Measurements from ENCODE around the gene EHD1. TPM values are rescaled to one million over a fixed set of nuclear protein-coding genes. Genes with fewer than 3 reads are reported as not detected.

Gene EHD1
- total RNA-seq, 1 donor from 2014 or later, result 111 TPM

DNA sequence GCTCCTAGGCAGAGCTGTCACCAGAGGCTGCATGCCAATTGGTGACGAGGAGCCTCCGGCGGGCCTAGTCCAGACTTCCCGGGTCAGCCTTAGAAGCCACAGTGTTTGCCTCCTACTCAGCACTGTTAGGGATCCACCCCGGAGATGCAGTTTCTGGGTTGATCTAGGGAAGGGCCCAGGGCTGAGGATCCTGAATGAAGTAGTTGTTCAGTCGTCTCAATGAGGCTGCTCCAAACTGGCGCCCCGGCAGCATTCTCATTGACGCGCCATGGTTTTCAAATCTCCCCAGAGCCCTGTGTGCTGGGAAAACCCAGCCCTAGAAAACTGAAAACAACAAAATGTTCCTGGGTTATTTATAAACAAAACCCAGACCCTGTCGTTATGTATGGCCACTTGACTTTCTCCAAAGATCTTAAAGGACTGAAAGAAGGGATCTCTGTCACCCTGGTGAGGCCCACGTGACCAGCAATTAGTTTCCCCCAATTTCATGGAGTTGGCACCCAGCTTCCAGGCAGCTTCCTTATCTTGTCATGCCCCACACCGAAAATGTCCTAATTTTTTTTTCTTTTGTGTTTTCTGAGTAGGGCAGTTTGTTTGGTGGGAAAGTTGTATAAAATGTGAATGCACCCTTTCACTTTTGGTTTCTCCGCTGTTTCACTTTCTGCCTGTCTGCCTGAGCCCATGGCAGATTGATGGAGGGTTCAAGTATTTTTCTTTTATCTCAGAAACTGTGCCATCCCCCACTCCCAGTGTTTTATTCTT lies 2.0 kb upstream of the EHD1 start:
- no peak overlapping the region for H3K4me3 Mint-ChIP-seq (ENCODE audit: unreplicated experiment)
- peaks cover 30% of the 10 kb centered on the region for H3K4me1 Mint-ChIP-seq (ENCODE audit: low read depth)
- H3K27ac Mint-ChIP-seq (ENCODE audit: unreplicated experiment), result no peak overlapping the region
- no peak for DNase-seq (ENCODE audit: low spot score)
- H3K36me3 Mint-ChIP-seq (ENCODE audit: low read depth), result peaks cover 2% of the 10 kb centered on the region
- TF ChIP-seq, protein P1, sequence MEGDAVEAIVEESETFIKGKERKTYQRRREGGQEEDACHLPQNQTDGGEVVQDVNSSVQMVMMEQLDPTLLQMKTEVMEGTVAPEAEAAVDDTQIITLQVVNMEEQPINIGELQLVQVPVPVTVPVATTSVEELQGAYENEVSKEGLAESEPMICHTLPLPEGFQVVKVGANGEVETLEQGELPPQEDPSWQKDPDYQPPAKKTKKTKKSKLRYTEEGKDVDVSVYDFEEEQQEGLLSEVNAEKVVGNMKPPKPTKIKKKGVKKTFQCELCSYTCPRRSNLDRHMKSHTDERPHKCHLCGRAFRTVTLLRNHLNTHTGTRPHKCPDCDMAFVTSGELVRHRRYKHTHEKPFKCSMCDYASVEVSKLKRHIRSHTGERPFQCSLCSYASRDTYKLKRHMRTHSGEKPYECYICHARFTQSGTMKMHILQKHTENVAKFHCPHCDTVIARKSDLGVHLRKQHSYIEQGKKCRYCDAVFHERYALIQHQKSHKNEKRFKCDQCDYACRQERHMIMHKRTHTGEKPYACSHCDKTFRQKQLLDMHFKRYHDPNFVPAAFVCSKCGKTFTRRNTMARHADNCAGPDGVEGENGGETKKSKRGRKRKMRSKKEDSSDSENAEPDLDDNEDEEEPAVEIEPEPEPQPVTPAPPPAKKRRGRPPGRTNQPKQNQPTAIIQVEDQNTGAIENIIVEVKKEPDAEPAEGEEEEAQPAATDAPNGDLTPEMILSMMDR (IDR thresholded peaks at IDR 0.05), result no peak
- no peaks in the 10 kb centered on the region for H3K9me3 Mint-ChIP-seq (ENCODE audit: low read depth)
- H3K27me3 Mint-ChIP-seq (ENCODE audit: low read depth), result no peaks in the 10 kb centered on the region

DNA sequence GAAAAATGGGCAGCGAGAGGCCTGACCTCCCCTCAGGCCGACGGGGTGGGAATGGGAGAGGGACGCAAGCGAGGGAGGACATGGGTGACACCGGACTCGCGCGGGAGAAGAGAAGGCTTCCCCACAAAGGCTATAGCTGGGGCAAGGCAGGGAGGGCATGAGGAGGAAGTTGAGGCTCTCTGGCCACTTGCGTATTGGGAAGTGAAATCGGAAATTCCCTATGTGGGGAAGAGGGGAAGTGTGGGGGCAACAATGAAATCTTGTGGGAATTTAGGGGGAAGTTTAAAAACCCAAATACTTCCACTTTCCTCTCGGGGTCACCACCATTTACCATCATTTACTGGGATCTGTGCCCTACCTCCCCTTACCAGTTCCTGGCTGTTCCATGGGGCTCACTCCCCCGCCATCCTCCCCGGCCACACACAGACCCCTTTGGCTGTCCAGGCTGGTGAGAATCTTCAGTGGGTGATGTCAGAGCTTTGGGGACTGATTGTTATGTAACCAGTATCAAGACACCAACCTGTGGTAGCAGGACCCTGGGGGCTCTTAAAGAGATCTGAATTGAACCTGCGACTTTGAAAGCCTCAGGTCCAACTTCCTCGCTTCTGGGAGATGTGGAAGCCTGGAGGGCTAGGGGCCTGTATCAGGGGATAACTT lies 951 bp upstream of the EHD1 start:
- Mint-ChIP-seq H3K36me3 (ENCODE audit: low read depth) (peaks cover 2% of the 10 kb centered on the region), H3K4me1 (ENCODE audit: low read depth) (peaks cover 41% of the 10 kb centered on the region), H3K9me3 (ENCODE audit: low read depth) (no peaks in the 10 kb centered on the region), H3K27me3 (ENCODE audit: low read depth) (no peaks in the 10 kb centered on the region), H3K27ac (ENCODE audit: unreplicated experiment) (peak overlapping the region; percentile 84), H3K4me3 (ENCODE audit: unreplicated experiment) (peak overlapping the region; percentile 77)
- DNase-seq (ENCODE audit: low spot score), result no peak
- TF ChIP-seq, protein P1 (IDR thresholded peaks at IDR 0.05), result no peak

DNA sequence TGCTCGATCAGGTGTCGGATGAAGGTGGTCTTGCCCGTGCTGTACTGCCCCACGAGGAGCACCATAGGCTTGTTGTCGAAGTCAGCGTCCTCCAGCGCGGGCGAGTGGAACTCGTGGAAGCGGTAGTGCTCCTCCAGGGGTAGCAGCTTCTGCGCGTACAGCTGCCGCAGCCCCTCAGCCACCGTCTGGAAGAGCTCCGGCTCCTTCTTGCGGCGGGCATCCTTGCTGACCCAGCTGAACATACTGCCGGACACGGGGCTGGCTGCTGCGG lies 263 bp downstream of the EHD1 start:
- no peaks in the 10 kb centered on the region for H3K9me3 Mint-ChIP-seq (ENCODE audit: low read depth)
- DNase-seq (ENCODE audit: low spot score), result peak; percentile 90
- H3K27ac Mint-ChIP-seq (ENCODE audit: unreplicated experiment), result peak overlapping the region; percentile 95
- peaks cover 4% of the 10 kb centered on the region for H3K36me3 Mint-ChIP-seq (ENCODE audit: low read depth)
- no peaks in the 10 kb centered on the region for H3K27me3 Mint-ChIP-seq (ENCODE audit: low read depth)
- peaks cover 48% of the 10 kb centered on the region for H3K4me1 Mint-ChIP-seq (ENCODE audit: low read depth)
- TF ChIP-seq, protein P1 (IDR thresholded peaks at IDR 0.05), result no peak
- peak overlapping the region; percentile 98 for H3K4me3 Mint-ChIP-seq (ENCODE audit: unreplicated experiment)

DNA sequence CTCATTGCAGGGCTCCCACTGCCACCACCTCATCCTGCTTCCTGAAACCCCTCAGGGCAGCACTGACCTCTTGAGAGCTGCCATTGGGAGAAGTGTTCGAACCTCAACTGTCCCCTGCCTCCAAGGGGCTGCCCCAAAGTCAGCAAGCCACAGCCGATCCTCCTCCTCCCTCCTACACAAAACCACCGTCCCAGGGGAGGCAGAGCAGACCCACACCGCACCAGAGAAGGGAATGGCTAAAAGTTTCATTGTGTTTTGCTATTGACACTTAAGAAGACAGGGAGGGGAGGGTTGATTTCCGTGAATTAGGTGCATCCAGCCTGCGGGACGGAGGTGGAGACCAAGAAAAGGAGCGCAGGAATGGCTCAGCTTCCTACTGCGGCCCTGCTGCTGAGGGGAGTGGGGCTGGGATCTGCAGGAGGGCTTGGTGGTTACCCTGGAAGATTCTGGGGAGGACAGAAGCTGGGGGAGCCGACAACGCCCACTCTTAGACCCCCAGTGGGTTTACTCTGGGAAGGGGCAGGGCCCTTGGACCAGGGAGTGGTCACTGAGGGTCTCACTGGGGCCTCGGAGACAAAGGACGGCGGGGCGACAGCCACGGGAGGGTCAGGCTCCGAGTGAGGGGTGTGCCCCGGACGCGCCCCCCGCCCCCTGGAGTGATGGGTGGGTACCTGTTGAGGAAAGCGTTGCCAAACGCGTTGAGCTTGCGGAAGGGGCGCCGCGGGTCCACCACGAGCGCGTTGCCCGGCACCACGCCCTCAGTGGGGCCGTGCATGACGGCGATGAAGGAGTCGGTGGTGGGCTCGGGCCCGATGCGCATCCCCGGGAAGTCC lies 815 bp downstream of the EHD1 start:
- no peaks in the 10 kb centered on the region for H3K27me3 Mint-ChIP-seq (ENCODE audit: low read depth)
- peak overlapping the region; percentile 95 for H3K27ac Mint-ChIP-seq (ENCODE audit: unreplicated experiment)
- H3K4me3 Mint-ChIP-seq (ENCODE audit: unreplicated experiment), result peak overlapping the region; percentile 98
- peaks cover 8% of the 10 kb centered on the region for H3K36me3 Mint-ChIP-seq (ENCODE audit: low read depth)
- TF ChIP-seq, protein P1 (IDR thresholded peaks at IDR 0.05), result no peak
- peak; percentile 90 for DNase-seq (ENCODE audit: low spot score)
- H3K9me3 Mint-ChIP-seq (ENCODE audit: low read depth), result no peaks in the 10 kb centered on the region
- peaks cover 53% of the 10 kb centered on the region for H3K4me1 Mint-ChIP-seq (ENCODE audit: low read depth)

DNA sequence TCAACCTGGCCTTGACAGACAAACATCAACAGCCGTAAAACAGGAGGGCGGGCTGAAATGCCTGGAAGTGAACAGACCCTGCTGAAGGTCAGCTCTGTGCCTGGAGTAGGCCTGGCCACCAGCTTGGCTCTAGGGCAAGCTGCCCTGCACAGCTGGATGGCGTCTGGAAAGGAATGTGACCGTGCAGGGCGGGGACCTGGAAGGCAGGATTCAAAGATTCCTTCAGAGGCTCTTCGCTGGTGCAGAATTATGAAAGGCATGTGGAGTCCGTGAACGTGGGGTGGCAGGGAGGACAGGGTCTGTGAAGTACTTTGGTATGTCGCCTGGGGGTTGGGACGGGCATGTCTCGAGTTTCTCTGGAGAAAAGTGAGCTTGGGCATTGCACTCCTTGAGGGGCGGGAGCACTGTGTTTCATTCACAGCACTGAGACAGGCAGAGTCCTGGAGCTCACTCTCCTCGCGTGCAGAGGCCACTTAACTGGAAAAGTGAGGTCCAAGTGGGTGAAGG lies 1.5 kb downstream of the EHD1 start:
- Mint-ChIP-seq H3K4me1 (ENCODE audit: low read depth) (peaks cover 51% of the 10 kb centered on the region), H3K27me3 (ENCODE audit: low read depth) (no peaks in the 10 kb centered on the region), H3K36me3 (ENCODE audit: low read depth) (peaks cover 11% of the 10 kb centered on the region), H3K27ac (ENCODE audit: unreplicated experiment) (peak overlapping the region; percentile 95), H3K9me3 (ENCODE audit: low read depth) (no peaks in the 10 kb centered on the region), H3K4me3 (ENCODE audit: unreplicated experiment) (peak overlapping the region; percentile 98)
- DNase-seq (ENCODE audit: low spot score), result peak; percentile 92
- TF ChIP-seq, protein P1 (IDR thresholded peaks at IDR 0.05), result no peak

All from chondrocyte (in vitro differentiated cells).